GM04503 (cell line): ENCODE results near the gene F13A1.

Experiments
- DNase-seq: peaks from one replicate; pipeline ENCODE4 v3.0.0-alpha.2; 2012; ENCODE audit warnings: low read depth

F13A1 gene

DNA sequence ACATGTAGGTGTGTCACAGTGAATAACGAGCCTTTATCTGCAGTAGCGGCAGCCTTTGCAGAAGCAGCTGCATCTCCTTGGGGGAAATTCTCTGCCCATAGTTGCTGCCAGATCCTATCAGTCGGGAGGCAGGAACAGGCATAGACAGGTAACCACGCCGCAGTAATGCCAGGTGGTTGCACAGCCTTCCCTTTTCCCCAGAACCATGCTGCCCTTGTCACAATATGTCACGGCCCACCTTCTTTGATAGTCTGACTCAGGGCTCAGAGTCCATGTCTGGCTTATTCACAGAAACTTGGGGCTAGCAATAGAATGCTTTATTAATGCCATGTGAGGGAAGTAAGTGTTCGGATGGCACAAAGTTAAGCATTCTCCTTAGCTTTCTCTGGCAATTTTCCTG, 76.6 kb downstream of the F13A1 start:
- DNase-seq = no peak

DNA sequence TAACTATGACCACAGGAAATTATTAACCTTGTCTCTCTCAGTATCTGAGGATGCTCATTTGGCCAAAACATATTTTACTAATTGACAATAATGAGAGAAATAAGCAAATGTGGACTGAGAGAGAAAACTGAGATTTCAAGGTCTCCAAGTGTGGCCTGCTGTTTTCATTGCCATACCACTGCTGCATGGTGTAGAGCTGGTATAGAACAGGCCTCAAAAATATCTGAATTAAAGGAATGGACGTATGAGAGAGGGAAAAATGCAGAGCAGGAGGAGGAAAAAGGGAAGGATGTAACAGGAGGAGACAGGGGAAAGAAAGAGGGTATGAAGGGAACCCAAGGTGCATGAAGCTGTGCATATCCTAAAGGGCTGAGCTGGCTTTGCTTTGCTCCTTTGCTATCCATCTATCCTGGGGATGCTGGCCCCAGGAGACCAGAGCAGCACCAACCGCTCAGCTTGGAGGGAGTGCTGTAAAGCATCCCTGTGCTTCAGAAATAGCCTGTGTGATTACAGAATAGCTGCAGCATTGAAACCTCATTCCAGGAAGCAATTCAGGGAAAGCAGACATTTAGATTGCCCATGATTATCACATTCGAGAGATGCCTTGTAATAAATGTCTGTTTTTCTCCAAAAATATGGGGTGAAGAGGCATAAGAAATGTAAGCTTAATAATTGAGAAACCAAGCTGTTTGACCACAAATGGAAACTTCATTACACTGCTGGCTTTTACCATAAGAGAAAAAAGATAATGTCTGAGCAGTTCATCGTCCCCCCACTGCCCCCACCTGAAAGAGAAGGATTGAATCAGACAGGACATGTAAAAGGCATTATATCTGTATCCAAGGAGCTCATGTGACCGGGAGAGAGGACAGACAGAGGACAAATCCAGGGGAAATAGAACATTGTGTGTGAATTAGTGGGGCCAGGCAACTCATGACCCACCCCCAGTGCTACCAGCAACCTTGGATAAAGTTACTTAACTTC, 80.6 kb downstream of the F13A1 start:
- DNase-seq = no peak

GRCh38 chr6:6236730-6237469, 83.6 kb downstream of the F13A1 start:
- DNase-seq = no peak

DNA sequence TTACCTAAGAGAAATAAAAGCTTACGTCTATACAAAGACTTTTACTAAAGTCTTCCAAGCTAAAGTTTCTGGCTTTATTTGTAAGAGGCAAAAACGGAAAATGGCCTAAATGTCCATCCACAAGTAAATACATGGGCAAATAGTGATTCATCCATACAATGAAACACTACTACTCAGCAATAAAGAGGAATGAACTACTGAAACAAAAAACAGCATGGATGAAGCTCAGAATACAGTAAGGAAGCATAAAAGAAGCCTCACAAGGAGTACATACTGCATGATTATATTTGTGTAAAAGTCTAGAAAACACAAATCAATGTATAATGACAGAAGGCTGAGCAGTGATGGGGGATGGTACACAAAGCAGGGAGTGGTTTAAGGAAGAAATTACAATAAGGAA, 84.7 kb downstream of the F13A1 start:
- DNase-seq = no peak

GRCh38 chr6:6234963-6235362, 85.5 kb downstream of the F13A1 start:
- DNase-seq = no peak

- no peak for DNase-seq
Measured at GRCh38 chr6:6230286-6230685, 90.2 kb downstream of the F13A1 start.

GRCh38 chr6:6227896-6228295, 92.6 kb downstream of the F13A1 start:
- no peak for DNase-seq

- no peak for DNase-seq
Measured at GRCh38 chr6:6225885-6226529, 94.5 kb downstream of the F13A1 start.

DNA sequence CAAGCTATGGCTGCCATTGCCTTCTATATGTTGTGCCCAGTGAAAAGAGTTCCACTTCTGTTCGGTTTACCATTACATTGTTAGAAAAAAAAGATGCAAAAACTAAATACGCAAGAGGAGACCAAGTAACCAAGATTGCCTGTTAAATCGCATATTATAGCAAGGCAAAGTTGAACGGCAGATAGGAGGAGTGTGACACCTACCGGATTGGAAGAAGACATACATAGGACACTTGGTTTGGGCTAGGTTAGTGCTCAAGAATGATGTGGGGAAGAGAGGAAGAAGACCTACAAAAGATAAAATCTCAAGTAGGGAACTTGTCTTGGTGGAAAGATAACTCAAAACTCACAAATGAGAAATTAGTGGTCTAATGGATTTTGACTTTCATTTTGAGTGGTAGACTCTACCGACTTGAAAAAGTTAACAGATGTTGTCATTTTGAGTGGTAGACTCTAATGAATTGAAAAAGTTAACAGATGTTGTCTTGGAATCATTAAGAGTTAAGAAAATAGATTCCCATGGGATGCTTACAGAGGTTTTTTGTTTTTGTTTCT, 95.5 kb downstream of the F13A1 start:
- no peak for DNase-seq

GRCh38 chr6:6221787-6222535, 98.5 kb downstream of the F13A1 start:
- DNase-seq = no peak

- DNase-seq = no peak
Measured at GRCh38 chr6:6220718-6221117, 99.7 kb downstream of the F13A1 start.

GRCh38 chr6:6219716-6220115, 100.7 kb downstream of the F13A1 start:
- no peak for DNase-seq

- DNase-seq = peak; percentile 17
Measured at GRCh38 chr6:6218759-6219085, 101.7 kb downstream of the F13A1 start.

GRCh38 chr6:6217855-6218758, 102.4 kb downstream of the F13A1 start:
- DNase-seq = peak; percentile 9

DNA sequence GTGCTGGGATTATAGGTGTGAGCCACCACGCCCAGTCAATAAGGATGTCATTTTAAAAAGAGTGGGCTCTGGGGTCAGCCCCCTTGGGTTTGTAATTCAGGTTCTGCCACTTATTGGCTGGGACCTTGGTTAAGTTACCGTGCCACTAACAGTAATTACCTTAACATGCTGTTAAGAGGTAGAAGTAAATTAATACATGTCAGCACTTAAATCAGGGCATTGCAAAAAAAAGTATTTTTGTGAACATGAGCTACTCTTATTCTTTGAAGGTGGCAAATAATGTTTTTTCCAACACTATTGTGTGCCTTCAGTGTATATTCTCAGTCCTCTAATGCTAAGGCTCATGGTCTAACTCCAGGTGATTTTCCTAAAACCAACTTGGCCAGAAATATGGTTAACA, 109.5 kb downstream of the F13A1 start:
- DNase-seq = no peak

DNA sequence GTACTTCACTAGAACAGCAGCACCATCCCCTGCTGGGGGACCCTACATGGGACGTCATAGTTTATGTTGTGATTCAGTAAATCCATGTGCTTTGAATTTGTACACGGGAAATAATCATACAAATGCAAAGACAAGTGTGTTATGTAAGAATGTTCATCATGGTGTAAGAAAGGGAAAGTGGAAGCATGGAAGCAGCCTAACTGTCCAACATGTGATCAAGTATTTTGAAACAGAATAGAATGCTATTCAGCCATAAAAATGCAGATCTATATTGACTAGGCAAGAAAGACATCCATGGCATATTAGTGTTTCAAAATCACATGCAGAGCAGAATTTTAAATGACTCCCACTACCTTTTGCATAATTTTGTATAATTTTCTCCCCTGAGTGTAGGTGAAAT, 117.6 kb downstream of the F13A1 start:
- no peak for DNase-seq

DNA sequence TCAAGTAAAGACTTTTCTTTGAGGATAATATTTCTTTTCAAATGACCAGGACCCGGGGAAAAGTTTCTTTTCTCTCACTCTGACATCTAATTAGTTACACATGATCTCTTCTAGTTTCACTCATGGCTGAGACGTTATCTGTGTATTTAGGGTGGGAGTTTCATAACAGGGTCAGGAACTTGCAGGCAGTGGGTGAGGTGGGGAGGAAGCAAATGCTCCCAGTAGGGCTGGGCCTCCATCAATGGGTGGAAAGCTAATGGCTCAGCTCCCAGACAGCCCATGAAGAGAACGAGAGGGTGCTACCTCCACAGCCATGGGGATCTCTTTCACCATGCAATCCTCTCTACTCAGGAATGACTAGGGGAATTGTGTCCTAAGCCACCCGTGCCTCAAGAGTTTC, 119.3 kb downstream of the F13A1 start:
- DNase-seq = no peak

GRCh38 chr6:6199678-6200077, 120.8 kb downstream of the F13A1 start:
- DNase-seq = no peak

- DNase-seq = no peak
Measured at GRCh38 chr6:6196762-6197161, 123.7 kb downstream of the F13A1 start.

- DNase-seq = no peak
Measured at GRCh38 chr6:6195080-6195479, 125.4 kb downstream of the F13A1 start.
